WERI-Rb-1 (cell line): ENCODE results near the gene BEND3.
"Not testable (repeated sequence)": the region's sequence is repeated elsewhere in the genome, so short reads cannot be mapped to it uniquely, and the experiment has no call there.

Source experiments
- DNase-seq: peaks from one replicate; pipeline ENCODE4 v3.0.0-alpha.2; 2020
- H3K27ac ChIP-seq: fragments of 250-450 bp; sonication (Bioruptor Pico); 2 replicates; pipeline ENCODE4 v1.5.1; 2020; ENCODE audit warnings: mild to moderate bottlenecking, moderate library complexity
- H3K27me3 ChIP-seq: fragments of 250-450 bp; sonication (Bioruptor Pico); 2 replicates; pipeline ENCODE4 v1.5.1; 2021; ENCODE audit warnings: mild to moderate bottlenecking, low read depth, moderate library complexity; ENCODE audit not compliant: insufficient read depth, severe bottlenecking
- H3K36me3 ChIP-seq: fragments of 250-450 bp; sonication (Bioruptor Pico); 2 replicates; pipeline ENCODE4 v1.5.1; 2020; ENCODE audit warnings: mild to moderate bottlenecking, moderate library complexity
- H3K4me3 ChIP-seq: 2 replicates; pipeline ENCODE4 v1.5.1; 2011; ENCODE audit warnings: low read depth, mild to moderate bottlenecking, control low read depth, low read length
- H3K9me3 ChIP-seq: fragments of 250-450 bp; sonication (Bioruptor Pico); 2 replicates; pipeline ENCODE4 v1.5.1; 2021; ENCODE audit warnings: mild to moderate bottlenecking, moderate library complexity; ENCODE audit not compliant: severe bottlenecking
- TF ChIP-seq, protein P1 (sequence below): IDR thresholded peaks from 2 replicates; pipeline ENCODE4 v1.5.1; 2011; ENCODE audit warnings: low read depth, mild to moderate bottlenecking, control low read depth, inconsistent platforms, low read length

The BEND3 gene

GRCh38 chr6:107152638-107153430 is 37.5 kb upstream of the BEND3 start:
- H3K27me3 ChIP-seq: no peaks in the 10 kb centered on the region
- no peak overlapping the region for H3K4me3 ChIP-seq
- H3K9me3 ChIP-seq: no peaks in the 10 kb centered on the region
- H3K27ac ChIP-seq: no peak overlapping the region
- H3K36me3 ChIP-seq: no peaks in the 10 kb centered on the region
- DNase-seq: no peak
- TF ChIP-seq, protein P1, sequence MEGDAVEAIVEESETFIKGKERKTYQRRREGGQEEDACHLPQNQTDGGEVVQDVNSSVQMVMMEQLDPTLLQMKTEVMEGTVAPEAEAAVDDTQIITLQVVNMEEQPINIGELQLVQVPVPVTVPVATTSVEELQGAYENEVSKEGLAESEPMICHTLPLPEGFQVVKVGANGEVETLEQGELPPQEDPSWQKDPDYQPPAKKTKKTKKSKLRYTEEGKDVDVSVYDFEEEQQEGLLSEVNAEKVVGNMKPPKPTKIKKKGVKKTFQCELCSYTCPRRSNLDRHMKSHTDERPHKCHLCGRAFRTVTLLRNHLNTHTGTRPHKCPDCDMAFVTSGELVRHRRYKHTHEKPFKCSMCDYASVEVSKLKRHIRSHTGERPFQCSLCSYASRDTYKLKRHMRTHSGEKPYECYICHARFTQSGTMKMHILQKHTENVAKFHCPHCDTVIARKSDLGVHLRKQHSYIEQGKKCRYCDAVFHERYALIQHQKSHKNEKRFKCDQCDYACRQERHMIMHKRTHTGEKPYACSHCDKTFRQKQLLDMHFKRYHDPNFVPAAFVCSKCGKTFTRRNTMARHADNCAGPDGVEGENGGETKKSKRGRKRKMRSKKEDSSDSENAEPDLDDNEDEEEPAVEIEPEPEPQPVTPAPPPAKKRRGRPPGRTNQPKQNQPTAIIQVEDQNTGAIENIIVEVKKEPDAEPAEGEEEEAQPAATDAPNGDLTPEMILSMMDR: no peak

- TF ChIP-seq, protein P1: no peak
- no peaks in the 10 kb centered on the region for H3K36me3 ChIP-seq
- DNase-seq: no peak
- no peaks in the 10 kb centered on the region for H3K27me3 ChIP-seq
- H3K4me3 ChIP-seq: no peak overlapping the region
- no peaks in the 10 kb centered on the region for H3K9me3 ChIP-seq
- no peak overlapping the region for H3K27ac ChIP-seq
Observed at GRCh38 chr6:107144666-107145065, 29.4 kb upstream of the BEND3 start.

DNA sequence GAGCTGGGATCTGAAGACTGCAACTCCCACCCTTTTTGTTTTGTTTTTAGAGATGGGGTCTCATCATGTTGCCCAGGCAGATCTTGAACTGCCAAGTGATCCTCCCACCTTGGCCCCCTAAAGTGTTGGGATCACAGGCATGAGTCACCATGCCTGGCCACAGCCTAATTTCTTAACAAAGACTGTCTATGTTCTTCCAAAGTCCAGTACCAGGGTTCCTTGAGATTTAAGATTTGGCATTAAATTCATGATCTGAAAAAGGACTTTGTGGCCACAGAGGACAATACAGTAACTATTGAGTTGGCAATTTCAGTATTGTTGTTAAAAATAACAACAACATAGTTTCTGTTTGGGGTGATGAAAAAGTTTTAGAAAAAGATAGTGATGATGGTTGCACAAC is 28.7 kb upstream of the BEND3 start:
- H3K27me3 ChIP-seq: no peaks in the 10 kb centered on the region
- DNase-seq: no peak
- TF ChIP-seq, protein P1: no peak
- no peaks in the 10 kb centered on the region for H3K36me3 ChIP-seq
- no peaks in the 10 kb centered on the region for H3K9me3 ChIP-seq
- H3K27ac ChIP-seq: no peak overlapping the region
- H3K4me3 ChIP-seq: no peak overlapping the region

GRCh38 chr6:107140581-107140980 is 25.3 kb upstream of the BEND3 start:
- Histone ChIP-seq H3K9me3 (no peaks in the 10 kb centered on the region), H3K27me3 (no peaks in the 10 kb centered on the region), H3K4me3 (no peak overlapping the region), H3K36me3 (no peaks in the 10 kb centered on the region), H3K27ac (no peak overlapping the region)
- DNase-seq: no peak
- TF ChIP-seq, protein P1: no peak

DNA sequence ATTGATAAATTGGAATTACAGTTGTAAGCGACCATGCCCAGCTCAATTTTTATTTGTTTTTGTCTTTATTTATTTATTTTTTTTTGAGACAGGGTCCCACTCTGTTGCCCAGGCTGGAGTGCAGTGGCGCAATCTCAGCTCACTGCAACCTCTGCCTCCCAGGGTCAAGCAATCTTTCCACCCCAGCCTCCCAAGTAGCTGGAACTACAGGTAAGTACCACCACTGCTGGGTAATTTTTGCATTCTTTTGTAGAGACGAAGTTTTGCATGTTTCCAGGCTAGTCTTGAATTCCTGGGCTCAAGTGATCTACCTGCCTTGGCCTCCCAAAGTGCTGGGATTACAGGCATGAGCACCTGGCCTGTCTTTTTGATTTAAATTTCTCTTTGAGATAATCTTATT is 21.0 kb upstream of the BEND3 start:
- H3K27me3 ChIP-seq, H3K27ac ChIP-seq, DNase-seq, H3K4me3 ChIP-seq, H3K36me3 ChIP-seq, H3K9me3 ChIP-seq: not testable (repeated sequence)

DNA sequence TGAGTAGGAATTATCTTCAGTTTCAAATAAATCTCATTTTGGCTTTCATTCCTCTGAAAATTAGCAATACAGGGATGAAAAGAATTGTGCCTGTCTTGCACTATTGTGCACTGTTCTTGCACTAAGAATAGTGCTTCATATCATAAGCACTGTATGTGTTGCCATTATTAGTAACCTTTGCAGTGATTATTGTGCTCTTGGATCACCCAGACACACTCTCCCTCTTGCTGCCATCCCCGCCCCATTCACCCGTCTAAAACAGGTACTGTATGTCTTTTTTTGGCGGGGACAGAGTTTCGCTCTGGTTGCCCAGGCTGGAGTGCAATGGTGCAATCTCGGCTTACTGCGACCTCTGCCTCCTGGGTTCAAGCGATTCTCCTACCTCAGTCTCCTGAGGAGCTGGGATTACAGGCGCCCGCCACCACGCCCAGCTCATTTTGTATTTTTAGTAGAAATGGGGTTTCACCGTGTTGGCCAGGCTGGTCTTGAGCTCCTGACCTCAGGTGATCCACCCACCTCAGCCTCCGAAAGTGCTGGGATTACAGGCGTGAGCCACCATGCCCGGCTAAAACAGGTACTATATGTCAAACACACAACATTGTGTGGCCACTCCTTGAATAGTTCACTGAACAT is 19.8 kb upstream of the BEND3 start:
- H3K36me3 ChIP-seq, H3K27me3 ChIP-seq, DNase-seq, H3K4me3 ChIP-seq, H3K9me3 ChIP-seq, H3K27ac ChIP-seq: not testable (repeated sequence)
